HL-60 (cell line): ENCODE data around the gene HCFC1R1.

Experiments
- GABPA ChIP-seq: IDR thresholded peaks from 2 replicates; pipeline ENCODE4 v1.6.1; 2012; ENCODE audit warnings: low read depth
- POLR2AphosphoS5 ChIP-seq: IDR thresholded peaks from 2 replicates; pipeline ENCODE4 v1.6.1; 2012; ENCODE audit warnings: low read depth
- REST ChIP-seq: IDR thresholded peaks from 2 replicates; pipeline ENCODE4 v1.6.1; 2012; ENCODE audit warnings: low read depth; ENCODE audit not compliant: insufficient replicate concordance
- SPI1 ChIP-seq: IDR thresholded peaks from 2 replicates; pipeline ENCODE4 v1.6.1; 2012; ENCODE audit warnings: low read depth, mild to moderate bottlenecking, borderline replicate concordance
- TF ChIP-seq, protein P1 (sequence below): IDR thresholded peaks from one replicate; pipeline ENCODE4 v1.5.1; 2011; ENCODE audit warnings: low read length, control low read depth, inconsistent platforms; ENCODE audit not compliant: insufficient read depth

DNA sequence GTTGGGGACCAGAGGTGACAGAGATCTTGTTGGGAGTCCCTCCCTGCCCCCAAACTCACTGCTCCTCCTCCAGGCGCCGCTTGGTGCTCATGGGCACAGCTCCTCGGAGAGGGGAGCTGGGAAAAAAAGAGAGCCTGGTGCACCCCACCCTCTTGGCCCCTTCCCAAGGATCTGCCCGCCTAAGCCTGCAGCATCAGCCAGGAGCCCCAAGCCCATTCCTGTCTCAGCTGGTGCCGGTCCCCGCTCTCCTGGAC lies 400 bp downstream of the HCFC1R1 start:
- TF ChIP-seq GABPA (no peak), POLR2AphosphoS5 (no peak), SPI1 (no peak), REST (no peak)
- TF ChIP-seq, protein P1, sequence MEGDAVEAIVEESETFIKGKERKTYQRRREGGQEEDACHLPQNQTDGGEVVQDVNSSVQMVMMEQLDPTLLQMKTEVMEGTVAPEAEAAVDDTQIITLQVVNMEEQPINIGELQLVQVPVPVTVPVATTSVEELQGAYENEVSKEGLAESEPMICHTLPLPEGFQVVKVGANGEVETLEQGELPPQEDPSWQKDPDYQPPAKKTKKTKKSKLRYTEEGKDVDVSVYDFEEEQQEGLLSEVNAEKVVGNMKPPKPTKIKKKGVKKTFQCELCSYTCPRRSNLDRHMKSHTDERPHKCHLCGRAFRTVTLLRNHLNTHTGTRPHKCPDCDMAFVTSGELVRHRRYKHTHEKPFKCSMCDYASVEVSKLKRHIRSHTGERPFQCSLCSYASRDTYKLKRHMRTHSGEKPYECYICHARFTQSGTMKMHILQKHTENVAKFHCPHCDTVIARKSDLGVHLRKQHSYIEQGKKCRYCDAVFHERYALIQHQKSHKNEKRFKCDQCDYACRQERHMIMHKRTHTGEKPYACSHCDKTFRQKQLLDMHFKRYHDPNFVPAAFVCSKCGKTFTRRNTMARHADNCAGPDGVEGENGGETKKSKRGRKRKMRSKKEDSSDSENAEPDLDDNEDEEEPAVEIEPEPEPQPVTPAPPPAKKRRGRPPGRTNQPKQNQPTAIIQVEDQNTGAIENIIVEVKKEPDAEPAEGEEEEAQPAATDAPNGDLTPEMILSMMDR, result no peak
